ENCODE measurements around the gene ATAD3A.

ATAD3A gene

DNA sequence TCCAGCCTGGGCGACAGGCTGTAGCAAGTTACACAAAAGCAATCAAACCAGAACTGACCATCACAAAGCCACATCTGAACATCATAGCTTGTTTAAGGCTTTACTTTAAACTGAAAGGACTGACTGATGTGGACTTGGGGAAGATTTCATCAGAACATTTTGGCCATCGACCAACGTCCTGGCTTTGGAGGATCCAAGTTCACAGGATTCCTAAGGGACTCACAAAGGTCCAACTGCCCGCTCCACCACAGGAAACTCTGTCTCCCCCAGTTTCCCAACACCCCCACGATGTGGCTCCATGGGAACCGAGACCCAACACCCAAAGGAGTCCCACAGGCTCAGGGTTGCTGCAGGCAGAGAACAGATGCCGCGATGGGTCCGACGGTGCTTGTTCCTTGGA lies 53.4 kb downstream of the ATAD3A start:
- no peak for TF ChIP-seq EZH2phosphoT487 (IDR thresholded peaks at IDR 0.05; ENCODE audit: borderline replicate concordance, low read length)
- TF ChIP-seq, protein P1, sequence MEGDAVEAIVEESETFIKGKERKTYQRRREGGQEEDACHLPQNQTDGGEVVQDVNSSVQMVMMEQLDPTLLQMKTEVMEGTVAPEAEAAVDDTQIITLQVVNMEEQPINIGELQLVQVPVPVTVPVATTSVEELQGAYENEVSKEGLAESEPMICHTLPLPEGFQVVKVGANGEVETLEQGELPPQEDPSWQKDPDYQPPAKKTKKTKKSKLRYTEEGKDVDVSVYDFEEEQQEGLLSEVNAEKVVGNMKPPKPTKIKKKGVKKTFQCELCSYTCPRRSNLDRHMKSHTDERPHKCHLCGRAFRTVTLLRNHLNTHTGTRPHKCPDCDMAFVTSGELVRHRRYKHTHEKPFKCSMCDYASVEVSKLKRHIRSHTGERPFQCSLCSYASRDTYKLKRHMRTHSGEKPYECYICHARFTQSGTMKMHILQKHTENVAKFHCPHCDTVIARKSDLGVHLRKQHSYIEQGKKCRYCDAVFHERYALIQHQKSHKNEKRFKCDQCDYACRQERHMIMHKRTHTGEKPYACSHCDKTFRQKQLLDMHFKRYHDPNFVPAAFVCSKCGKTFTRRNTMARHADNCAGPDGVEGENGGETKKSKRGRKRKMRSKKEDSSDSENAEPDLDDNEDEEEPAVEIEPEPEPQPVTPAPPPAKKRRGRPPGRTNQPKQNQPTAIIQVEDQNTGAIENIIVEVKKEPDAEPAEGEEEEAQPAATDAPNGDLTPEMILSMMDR (IDR thresholded peaks at IDR 0.05; ENCODE audit: low read depth, low read length, poor library complexity, severe bottlenecking), result no peak
- H4K20me1 ChIP-seq (ENCODE audit: control insufficient read depth, insufficient read depth, low read depth, low read length), result peaks cover 29% of the 10 kb centered on the region; the same call in 1 of the 2 replicates
- no peaks in the 10 kb centered on the region for H3K9me2 ChIP-seq (replicated peaks; ENCODE audit: control insufficient read depth, low read length)
- H3K9me3 ChIP-seq (ENCODE audit: control insufficient read depth, insufficient read depth, low read length), result no peaks in the 10 kb centered on the region
- H3K4me3 ChIP-seq (ENCODE audit: low read length), result no peak overlapping the region
- H3K79me2 ChIP-seq (ENCODE audit: control insufficient read depth, low read length), result peaks cover 86% of the 10 kb centered on the region
- 0 out of 2 replicates have a peak, but pooled peaks cover 3% of the 10 kb centered on the region for H3F3A ChIP-seq (ENCODE audit: control insufficient read depth, insufficient read depth)
- H3K27me3 ChIP-seq (ENCODE audit: control insufficient read depth, low read length), result no peaks in the 10 kb centered on the region
- H3K27ac ChIP-seq (ENCODE audit: low read depth, low read length), result no peak overlapping the region
- H3K4me2 ChIP-seq (ENCODE audit: low read length), result no peak overlapping the region
- H3K36me3 ChIP-seq (ENCODE audit: control insufficient read depth, low read length), result peaks cover 79% of the 10 kb centered on the region
- no peaks in the 10 kb centered on the region for H3K4me1 ChIP-seq (ENCODE audit: control insufficient read depth, low read length)

DNA sequence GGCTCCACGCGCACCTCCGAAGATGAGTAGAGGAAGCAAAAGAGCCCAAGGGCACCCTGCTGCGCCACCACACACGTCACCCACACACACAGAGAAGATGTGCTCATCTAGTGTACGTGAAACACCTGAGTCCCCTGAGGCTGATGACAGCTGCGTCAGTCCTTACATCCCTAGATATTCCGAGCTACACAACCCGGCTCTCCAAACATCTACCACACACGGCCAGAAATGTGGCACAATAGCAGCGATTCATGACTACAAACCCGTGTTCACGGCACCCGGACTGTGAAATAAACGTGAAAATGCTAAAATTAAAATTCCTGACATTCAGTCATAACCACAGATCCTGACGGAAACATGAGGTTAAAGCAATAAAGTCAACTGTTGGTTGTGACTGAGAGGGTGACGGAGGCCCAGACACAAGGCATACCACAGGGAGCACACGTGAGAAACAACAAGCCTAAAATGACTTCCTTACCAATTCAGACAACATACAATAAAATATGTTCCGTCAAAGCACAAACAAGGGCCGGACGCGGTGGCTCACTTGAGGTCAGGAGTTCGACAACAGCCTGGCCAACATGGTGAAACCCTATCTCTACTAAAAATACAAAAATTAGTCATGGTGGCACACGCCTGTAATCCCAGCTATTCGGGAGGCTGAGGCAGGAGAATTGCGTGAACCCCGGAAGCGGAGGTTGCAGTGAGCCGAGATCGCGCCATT lies 55.4 kb downstream of the ATAD3A start:
- Histone ChIP-seq H3K9me3 (ENCODE audit: control insufficient read depth, insufficient read depth, low read length) (no peaks in the 10 kb centered on the region), H4K20me1 (ENCODE audit: control insufficient read depth, insufficient read depth, low read depth, low read length) (peaks cover 28% of the 10 kb centered on the region; the same call in 1 of the 2 replicates), H3K4me2 (ENCODE audit: low read length) (no peak overlapping the region), H3K79me2 (ENCODE audit: control insufficient read depth, low read length) (peaks cover 97% of the 10 kb centered on the region), H3K27ac (ENCODE audit: low read depth, low read length) (no peak overlapping the region), H3K4me1 (ENCODE audit: control insufficient read depth, low read length) (no peaks in the 10 kb centered on the region), H3K27me3 (ENCODE audit: control insufficient read depth, low read length) (no peaks in the 10 kb centered on the region), H3K36me3 (ENCODE audit: control insufficient read depth, low read length) (peaks cover 77% of the 10 kb centered on the region), H3K4me3 (ENCODE audit: low read length) (no peak overlapping the region), H3K9me2 (replicated peaks; ENCODE audit: control insufficient read depth, low read length) (no peaks in the 10 kb centered on the region), H3F3A (ENCODE audit: control insufficient read depth, insufficient read depth) (0 out of 2 replicates have a peak, but pooled peaks cover 3% of the 10 kb centered on the region)
- no peak for TF ChIP-seq EZH2phosphoT487 (IDR thresholded peaks at IDR 0.05; ENCODE audit: borderline replicate concordance, low read length)
- TF ChIP-seq, protein P1 (IDR thresholded peaks at IDR 0.05; ENCODE audit: low read depth, low read length, poor library complexity, severe bottlenecking), result no peak

DNA sequence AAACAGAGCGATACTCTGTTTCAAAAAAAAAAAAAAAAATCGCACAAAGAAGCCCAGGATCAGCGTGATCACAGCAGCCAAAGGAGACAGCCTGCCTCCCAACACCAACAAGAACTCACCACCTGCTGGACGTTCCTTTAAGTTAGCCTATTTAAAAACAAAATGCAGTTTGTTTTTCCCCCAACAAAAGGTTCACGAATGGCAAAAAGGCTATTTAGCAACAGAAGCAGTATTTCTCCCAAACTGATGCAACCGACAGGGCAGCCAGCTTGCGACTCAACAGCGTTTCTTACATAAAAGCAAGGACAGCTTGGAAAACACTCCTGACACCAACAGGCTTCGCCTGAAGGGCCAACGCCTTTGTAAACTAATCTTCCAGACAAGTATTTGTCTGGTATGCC lies 55.9 kb downstream of the ATAD3A start:
- no peak overlapping the region for H3K27ac ChIP-seq (ENCODE audit: low read depth, low read length)
- peaks cover 97% of the 10 kb centered on the region for H3K79me2 ChIP-seq (ENCODE audit: control insufficient read depth, low read length)
- no peaks in the 10 kb centered on the region for H3K27me3 ChIP-seq (ENCODE audit: control insufficient read depth, low read length)
- H3F3A ChIP-seq (ENCODE audit: control insufficient read depth, insufficient read depth), result 0 out of 2 replicates have a peak, but pooled peaks cover 3% of the 10 kb centered on the region
- peaks cover 3% of the 10 kb centered on the region for H3K4me1 ChIP-seq (ENCODE audit: control insufficient read depth, low read length)
- no peak for TF ChIP-seq EZH2phosphoT487 (IDR thresholded peaks at IDR 0.05; ENCODE audit: borderline replicate concordance, low read length)
- TF ChIP-seq, protein P1 (IDR thresholded peaks at IDR 0.05; ENCODE audit: low read depth, low read length, poor library complexity, severe bottlenecking), result no peak
- no peaks in the 10 kb centered on the region for H3K9me2 ChIP-seq (replicated peaks; ENCODE audit: control insufficient read depth, low read length)
- peaks cover 28% of the 10 kb centered on the region; the same call in 1 of the 2 replicates for H4K20me1 ChIP-seq (ENCODE audit: control insufficient read depth, insufficient read depth, low read depth, low read length)
- H3K36me3 ChIP-seq (ENCODE audit: control insufficient read depth, low read length), result peaks cover 75% of the 10 kb centered on the region
- H3K4me3 ChIP-seq (ENCODE audit: low read length), result no peak overlapping the region
- no peak overlapping the region for H3K4me2 ChIP-seq (ENCODE audit: low read length)
- no peaks in the 10 kb centered on the region for H3K9me3 ChIP-seq (ENCODE audit: control insufficient read depth, insufficient read depth, low read length)
